ENCODE results near the gene GNGT1. TPM values are rescaled to one million over a fixed set of nuclear protein-coding genes. Genes with fewer than 3 reads are reported as not detected.

GNGT1 gene
- total RNA-seq: not detected in 2 replicates

DNA sequence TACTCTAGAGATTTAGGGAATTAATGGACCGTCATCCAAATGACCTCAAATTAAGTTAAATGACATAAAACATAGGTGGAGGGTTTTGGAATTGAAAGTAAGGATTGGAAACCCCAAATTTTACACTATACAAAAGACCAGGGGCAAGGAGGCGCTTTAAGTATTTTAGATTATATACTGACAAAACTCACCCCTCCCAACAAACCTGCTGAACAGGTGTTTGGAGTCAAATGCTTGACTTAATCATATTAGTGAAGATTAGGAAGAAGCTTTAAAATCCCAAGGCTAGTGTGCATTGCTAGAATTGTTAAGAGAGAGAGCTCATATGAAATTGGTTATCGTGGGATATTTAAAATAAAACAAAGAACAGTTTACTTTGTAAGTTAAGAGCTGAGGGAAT is at the start of gene GNGT1:
GNGT1 (plus strand) TSS at position 301 of the 400 bp plus-strand sequence. CDS start 180 bp downstream, outside the sequence.

DNA sequence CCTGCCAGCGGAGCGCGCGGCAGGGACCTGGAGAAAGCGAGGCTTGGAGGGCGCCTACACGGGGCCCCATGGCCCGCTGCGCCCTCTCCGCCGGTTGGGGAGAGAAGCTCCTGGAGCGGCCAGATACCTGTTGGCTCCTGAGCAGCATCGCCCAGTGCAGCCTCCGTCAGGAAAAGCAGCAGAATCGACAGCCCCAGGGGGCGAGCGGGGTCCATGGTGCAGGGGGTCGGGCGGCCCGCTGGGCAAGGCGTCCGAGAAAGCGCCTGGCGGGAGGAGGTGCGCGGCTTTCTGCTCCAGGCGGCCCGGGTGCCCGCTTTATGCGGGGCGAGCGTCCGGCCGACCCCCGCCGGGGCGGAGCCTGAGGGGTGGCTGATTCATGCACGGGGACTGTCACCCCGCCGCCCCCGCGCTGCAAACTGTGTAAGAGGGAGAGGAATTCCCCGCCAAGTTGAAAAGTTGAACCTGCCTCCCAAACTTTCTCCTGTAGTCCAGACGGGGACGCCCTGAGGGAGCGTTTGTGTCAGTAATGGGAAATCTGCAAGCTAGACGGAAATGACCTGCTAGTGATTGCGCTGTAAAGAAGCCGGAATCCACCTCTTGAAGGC is 15.8 kb upstream of the GNGT1 start, which contains the start of gene TFPI2:
TFPI2 (minus strand) TSS at position 290 of the 605 bp plus-strand sequence; CDS start at position 215, 75 bp downstream.

DNA sequence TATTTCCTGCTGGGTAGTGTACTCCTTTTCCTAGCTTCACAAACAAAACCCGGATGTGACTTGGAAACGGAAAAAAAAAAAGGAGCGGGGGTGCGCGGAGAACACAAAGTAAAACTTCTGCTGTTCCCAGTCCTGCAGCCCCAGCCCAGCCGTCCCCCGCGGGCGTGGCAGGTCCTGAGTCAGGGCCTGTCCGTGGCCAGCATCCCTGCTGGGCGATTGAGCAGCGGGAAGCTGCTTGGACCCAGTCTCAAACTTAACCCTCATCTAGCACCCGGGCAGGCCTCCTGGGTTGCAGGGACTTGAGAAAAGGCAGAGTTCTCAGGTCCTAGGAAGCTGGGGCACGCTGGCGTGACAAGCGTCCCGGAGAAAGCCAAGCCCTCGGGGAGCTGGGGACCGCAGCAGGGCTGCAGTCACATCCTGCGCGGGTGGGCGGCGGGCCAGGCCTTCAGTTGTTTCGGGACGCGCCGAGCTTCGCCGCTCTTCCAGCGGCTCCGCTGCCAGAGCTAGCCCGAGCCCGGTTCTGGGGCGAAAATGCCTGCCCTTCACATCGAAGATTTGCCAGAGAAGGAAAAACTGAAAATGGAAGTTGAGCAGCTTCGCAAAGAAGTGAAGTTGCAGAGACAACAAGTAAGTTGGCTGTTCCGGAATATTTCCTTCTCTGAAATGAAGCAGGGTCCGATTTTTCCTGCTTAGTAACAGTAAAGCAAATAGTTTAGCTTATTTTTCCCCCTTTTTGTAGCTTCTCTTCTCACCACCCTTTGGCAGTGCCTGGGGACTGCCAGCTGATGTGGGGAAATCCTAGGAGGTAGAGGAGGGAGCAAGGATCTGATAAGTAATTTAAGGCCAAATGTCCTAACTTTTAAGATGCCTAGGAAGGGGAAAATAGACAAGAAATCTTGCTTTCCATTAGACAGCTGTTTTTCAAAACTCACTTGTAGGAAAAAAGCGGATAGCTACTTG is 15.5 kb downstream of the GNGT1 start, which contains the start of gene GNG11:
GNG11 (plus strand) TSS at position 129 of the 960 bp plus-strand sequence; CDS start at position 532, 403 bp downstream.

Small RNA genes lying within 50 kb of the gene (small RNA-seq; reads per million reads assigned to genes)
- not detected for gene AC002076.2

Other genes starting within 250 kb of the GNGT1 start
- 3.2 and 96.5 TPM in 2 replicates for gene TFPI2, start 15.8 kb upstream of the GNGT1 start, total RNA-seq
- gene GNG11, start 15.2 kb downstream of the GNGT1 start, total RNA-seq: 123 and 273 TPM in 2 replicates
- gene BET1, start 97.8 kb downstream of the GNGT1 start, total RNA-seq: 34.2 and 42.6 TPM in 2 replicates

All from thoracic aorta endothelial cell (primary cell).